Brain pericyte (primary cell): ENCODE results near the gene LIMCH1.

ENCODE experiments used
- DNase-seq: peaks from one replicate; pipeline ENCODE4 v3.0.0-alpha.2; 2012; ENCODE audit warnings: low read depth, low spot score

The LIMCH1 gene

DNA sequence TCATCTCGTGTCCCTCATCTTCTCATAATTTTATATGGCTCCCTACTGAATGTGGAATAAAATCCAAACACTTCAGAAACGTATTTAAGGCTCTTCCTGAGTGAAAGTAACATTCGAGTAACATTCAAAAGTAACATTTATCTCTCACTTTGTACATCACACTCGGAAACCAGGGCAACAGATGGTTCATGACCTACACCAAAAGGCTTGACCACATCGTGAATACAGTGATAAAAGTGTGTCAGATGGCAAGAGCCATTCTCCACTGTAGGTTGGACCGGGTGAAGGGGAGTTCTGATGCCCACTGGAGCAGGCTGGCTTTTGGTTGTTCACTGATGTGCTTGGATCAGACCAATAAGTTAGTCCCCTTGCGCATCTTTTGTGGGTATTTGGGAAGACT, 5.6 kb upstream of the LIMCH1 start:
- no peak for DNase-seq

DNA sequence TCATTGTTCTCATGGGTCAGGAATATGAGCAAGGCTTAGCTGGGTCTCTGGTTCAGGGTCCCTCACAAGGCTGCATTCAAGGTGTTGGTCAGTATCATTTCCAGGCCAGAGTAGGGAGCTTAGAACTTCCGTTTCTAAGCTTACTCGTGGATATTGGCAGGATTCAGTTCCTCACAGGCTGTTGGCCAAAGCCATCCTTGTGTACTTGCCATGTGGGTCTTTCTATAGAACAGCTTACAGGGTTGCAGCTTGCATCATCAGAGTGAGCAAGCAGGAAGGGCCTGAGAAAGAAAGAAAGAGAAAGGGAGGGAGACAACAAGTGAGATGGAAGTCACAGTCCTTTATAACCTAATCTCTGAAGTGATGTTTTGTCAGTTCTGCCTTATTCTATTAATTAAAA, 5.1 kb upstream of the LIMCH1 start:
- no peak for DNase-seq

- DNase-seq: no peak
These were observed 4.3 kb upstream of the LIMCH1 start for GRCh38 chr4:41533680-41534079.

GRCh38 chr4:41534404-41534803, 3.6 kb upstream of the LIMCH1 start:
- no peak for DNase-seq

DNA sequence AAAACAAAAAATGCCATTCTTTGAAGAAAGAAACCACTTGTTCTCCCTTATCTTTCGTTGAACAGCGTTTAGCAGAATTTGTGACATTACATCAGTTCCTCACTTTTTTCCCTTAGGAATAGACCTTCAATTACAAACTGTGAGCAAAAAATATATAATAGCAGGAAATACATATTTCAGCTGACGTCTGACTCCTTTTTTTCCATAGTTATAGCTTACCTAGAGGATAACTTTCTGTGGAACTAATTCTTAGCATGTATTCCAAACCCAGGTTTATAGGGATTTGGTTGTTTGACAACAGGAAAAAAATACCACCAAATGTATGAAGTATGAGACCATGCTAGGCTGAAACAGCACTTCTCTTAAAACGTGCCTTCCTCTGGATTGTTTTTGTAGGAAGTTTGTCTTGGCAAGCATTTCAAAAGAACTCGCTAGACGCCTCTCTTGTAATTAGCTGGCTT, 2.0 kb upstream of the LIMCH1 start:
- DNase-seq: no peak

DNA sequence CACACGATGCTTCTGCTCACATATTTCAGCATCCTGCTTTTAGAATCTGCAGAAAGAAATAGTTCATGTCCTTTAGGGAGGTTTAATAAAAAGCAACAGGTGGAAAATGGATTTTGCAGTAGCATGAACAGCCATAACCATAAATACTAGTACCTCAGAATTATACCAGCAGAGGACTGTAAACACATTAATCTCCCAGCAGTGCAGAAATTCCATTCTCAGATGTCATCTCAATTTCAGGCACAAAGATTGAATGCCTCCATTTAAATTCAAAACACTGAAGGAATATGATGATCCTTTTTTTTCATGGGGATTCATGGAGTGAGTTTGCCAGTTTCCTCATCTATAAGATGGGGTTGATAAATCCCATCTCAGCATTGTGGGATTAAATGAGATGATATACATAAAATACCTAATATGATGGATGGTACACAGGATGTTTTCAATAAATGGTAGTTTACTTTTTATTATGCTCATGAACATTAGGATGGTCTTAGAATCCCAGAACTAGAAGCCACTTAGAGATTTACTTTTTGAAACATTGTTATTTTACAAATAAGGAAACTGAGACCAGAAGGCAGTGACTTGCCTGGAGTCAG, 566 bp upstream of the LIMCH1 start:
- DNase-seq: no peak

GRCh38 chr4:41538887-41539498, 1.0 kb downstream of the LIMCH1 start:
- no peak for DNase-seq

- no peak for DNase-seq
These were observed 1.8 kb downstream of the LIMCH1 start for GRCh38 chr4:41539711-41540110.

GRCh38 chr4:41540687-41541086, 2.7 kb downstream of the LIMCH1 start:
- DNase-seq: no peak

DNA sequence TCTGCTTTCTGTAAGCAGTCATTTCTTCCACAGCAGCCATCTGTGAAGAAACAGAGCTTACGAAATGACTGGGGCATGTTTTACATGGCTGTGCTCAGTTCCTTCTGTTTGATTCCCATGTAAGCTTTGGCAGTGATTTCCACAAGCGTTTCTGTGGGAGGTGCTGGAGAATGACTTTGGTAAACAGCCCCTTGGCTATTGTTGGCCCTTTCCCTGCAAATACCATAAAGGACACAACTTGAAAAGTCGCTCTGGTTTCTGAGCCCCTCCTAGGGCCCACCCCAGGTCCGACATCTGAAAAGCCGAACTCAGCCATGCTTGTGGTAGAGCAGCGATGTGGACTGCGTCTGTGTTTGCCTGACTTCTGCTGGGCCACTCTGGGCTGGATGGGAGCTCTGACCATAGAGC, 3.7 kb downstream of the LIMCH1 start:
- DNase-seq: no peak

DNA sequence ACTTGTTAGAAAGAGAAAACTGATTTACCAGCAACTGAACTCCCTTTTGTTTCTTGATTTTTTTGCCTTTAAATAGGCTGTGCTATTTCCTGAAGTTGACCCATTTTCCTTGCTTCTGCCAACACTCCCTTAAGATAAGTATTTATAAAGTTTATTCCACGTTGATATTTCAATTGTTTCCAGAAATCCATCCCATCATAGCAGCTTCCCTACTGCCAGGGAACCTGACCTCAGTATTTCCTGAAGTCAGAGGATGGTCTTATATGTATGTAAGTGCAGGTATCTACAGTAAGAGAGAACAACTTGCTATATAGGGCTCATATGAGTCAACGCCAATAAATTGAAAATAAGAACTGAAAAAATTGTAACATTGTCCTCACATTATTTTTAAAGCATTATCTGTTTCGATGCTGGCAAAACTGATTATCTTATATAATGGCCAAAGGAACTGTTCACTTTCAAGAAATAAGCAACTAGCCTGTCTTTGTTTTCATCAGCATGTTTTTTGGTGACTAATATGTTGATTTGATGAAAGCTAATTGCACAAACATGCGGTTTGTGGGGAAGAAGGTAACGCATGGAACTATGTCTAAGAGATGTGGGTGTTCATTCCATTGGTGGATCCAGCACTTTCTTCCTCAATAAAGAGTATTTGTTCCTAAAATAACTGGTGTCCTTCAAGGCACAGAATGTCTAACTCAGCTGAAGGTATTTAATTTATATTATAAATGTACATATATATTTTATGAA, 4.7 kb downstream of the LIMCH1 start:
- no peak for DNase-seq

DNA sequence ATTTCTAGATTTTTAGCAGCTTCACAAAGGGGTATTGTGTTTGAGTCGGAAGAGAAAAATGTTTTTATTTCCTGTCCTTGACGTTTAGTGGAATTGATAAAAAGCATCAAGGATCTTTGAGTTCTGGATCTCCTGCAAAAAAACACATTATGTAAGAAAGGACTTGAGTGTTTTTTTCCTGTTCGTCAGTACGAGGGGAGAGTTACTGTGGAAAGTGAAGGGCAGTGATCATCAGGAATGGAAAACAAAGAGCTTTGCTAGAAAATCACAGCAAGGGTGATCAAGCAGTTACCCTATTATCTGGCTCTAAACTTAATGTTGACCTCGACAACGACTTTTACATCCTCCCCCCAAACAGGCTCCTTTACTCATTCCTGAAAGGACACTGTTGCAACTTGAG, 7.3 kb downstream of the LIMCH1 start:
- DNase-seq: no peak

DNA sequence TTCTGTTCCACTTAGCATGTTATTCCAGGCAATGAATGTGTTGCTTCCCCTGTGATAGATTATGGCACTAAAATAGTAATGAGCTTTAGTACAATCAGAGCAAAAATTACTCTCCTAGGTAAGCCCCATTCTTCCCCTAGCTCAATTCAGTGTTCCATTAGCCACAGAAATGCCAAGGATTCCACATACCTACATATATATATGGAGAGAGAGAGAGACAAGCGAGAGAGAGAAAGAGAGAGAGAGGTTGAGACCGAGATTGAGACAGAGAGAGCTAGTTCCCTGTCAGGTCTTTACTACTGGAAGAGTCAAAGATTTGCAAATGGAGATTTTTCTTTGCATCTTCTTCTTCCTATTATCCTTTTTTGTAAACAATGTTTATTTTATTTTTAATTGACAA, 8.7 kb downstream of the LIMCH1 start:
- no peak for DNase-seq

- no peak for DNase-seq
These were observed 10.4 kb downstream of the LIMCH1 start for GRCh38 chr4:41548305-41548880.

DNA sequence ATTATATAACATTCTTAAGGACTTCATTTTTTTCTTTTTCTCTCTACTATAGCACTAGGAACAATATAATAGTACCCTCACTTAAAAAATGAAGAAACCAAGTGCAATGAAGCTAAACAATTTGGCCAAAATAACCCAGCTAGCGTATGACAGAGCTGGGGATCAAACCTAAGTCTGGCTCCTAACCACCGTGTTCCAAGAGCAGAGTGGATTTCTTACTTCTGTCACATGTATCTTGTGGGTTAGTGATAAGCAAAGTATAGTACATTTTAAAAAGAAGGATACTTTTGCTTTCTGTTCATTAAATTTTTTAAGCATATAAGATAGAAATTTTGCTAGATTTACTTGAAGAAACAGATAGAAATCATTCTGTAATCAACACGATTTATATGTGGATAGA, 11.5 kb downstream of the LIMCH1 start:
- DNase-seq: no peak

DNA sequence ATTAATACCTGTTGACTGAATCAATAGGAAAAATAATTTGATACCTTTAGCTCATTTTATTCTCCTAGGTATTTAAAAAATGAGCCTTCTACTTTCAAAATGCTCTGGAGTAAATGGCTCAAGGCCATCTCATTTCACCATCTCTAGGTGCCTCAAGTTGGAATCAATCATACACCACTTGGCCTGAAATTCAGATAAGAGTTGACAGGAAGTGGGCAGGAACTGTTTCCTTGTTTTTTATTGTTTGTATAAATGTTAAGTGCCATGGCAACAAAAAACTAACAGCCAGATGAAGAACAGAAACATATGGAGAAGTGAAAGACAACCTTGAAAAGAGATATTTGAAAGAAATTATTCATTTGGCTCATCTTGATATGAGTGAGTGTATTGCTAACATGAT, 12.4 kb downstream of the LIMCH1 start:
- no peak for DNase-seq

- DNase-seq: no peak
These were observed 13.6 kb downstream of the LIMCH1 start for GRCh38 chr4:41551536-41551935.

DNA sequence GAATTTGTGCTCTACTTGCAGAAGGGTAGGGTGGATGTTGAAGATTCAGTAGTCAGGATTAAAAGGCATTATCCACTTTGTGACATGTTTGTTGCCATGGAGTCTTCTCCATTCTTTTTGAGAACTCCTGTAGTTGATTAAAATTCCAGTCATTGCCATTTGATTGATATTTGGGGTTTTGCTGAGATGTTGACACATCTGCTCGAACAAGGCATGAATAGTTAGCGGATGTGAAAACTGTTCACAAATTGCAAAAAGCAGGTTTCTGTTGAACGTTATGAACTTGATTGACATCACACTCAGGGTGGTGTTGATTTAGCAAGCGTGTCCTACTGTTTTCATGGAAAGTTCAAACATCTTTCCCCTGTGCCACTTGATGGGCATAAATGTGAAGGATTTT, 16.9 kb downstream of the LIMCH1 start:
- DNase-seq: no peak

- DNase-seq: no peak
These were observed 18.6 kb downstream of the LIMCH1 start for GRCh38 chr4:41556526-41556925.

GRCh38 chr4:41559940-41560516, 22.1 kb downstream of the LIMCH1 start:
- DNase-seq: no peak

DNA sequence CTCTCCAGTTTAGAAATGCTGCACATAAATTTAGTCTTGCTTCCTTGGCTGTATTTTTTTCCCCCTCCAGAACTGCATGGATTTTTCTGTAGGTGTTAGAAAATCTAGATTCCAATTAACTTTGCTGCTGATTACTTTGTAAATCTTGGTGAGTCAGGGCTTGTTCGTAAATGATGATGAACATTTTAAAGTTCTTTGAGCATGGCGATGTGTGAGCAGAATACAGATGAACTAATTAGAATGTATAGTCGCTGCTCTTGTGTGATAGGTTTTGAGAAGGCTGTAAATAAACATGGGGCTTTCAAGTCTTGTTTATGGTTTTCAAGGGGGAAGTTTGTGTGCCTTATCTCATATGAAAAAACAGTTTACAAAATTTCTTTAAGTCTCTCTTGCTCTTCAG, 23.3 kb downstream of the LIMCH1 start:
- DNase-seq: no peak

DNA sequence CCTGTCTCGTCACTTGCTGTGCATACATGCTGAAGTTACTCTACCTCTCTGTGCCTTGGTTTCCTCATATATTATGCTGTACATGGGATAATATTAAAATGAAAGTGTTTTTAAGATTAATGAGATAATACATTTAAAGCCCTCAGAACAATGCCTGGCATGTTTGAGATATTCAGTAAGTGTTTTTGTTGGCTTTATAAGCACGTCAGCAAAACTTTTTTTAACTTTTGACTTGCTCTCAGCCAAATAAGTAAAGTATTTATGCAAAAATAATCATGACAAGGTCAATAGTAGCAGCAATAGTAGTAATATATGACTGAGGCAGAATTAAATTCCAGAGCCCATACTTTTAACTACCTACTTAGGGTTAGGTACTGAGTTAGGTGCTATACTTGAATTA, 29.2 kb downstream of the LIMCH1 start:
- no peak for DNase-seq
